ENCODE results near the gene PITX2. TPM values are rescaled to one million over a fixed set of nuclear protein-coding genes. Genes with fewer than 3 reads are reported as not detected.

The PITX2 gene
- polyA plus RNA-seq, 1 donor from 2014 or later = not detected

- no peak overlapping the region for H3K4me3 ChIP-seq (ENCODE audit: low read length)
- no peak overlapping the region for H3K9ac ChIP-seq (ENCODE audit: low read length)
- TF ChIP-seq EZH2 (IDR thresholded peaks at IDR 0.05; ENCODE audit: borderline replicate concordance, insufficient read depth, low read length, poor library complexity, severe bottlenecking) = no peak
- no peak for TF ChIP-seq MXI1 (conservative IDR thresholded peaks at IDR 0.05; ENCODE audit: poor library complexity, severe bottlenecking)
- TF ChIP-seq, protein P1, sequence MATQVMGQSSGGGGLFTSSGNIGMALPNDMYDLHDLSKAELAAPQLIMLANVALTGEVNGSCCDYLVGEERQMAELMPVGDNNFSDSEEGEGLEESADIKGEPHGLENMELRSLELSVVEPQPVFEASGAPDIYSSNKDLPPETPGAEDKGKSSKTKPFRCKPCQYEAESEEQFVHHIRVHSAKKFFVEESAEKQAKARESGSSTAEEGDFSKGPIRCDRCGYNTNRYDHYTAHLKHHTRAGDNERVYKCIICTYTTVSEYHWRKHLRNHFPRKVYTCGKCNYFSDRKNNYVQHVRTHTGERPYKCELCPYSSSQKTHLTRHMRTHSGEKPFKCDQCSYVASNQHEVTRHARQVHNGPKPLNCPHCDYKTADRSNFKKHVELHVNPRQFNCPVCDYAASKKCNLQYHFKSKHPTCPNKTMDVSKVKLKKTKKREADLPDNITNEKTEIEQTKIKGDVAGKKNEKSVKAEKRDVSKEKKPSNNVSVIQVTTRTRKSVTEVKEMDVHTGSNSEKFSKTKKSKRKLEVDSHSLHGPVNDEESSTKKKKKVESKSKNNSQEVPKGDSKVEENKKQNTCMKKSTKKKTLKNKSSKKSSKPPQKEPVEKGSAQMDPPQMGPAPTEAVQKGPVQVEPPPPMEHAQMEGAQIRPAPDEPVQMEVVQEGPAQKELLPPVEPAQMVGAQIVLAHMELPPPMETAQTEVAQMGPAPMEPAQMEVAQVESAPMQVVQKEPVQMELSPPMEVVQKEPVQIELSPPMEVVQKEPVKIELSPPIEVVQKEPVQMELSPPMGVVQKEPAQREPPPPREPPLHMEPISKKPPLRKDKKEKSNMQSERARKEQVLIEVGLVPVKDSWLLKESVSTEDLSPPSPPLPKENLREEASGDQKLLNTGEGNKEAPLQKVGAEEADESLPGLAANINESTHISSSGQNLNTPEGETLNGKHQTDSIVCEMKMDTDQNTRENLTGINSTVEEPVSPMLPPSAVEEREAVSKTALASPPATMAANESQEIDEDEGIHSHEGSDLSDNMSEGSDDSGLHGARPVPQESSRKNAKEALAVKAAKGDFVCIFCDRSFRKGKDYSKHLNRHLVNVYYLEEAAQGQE (IDR thresholded peaks at IDR 0.05; ENCODE audit: borderline replicate concordance) = no peak
- no peak for TF ChIP-seq TAF1 (IDR thresholded peaks at IDR 0.05; ENCODE audit: low read depth)
- TF ChIP-seq CTCF (IDR thresholded peaks at IDR 0.05; ENCODE audit: poor library complexity, severe bottlenecking) = no peak
- TF ChIP-seq RAD21 (conservative IDR thresholded peaks at IDR 0.05) = no peak
- TF ChIP-seq EP300 (conservative IDR thresholded peaks at IDR 0.05; ENCODE audit: poor library complexity, severe bottlenecking) = no peak
- TF ChIP-seq SMC3 (conservative IDR thresholded peaks at IDR 0.05; ENCODE audit: poor library complexity) = no peak
- no peak for TF ChIP-seq POLR2AphosphoS5 (IDR thresholded peaks at IDR 0.05)
- no peaks in the 10 kb centered on the region for H3K9me3 ChIP-seq (ENCODE audit: low read length)
- H3K9me2 ChIP-seq (ENCODE audit: insufficient read depth, low read length) = no peaks in the 10 kb centered on the region
- no peak overlapping the region for H3K27ac ChIP-seq (ENCODE audit: low read length)
- no peaks in the 10 kb centered on the region for H3F3A ChIP-seq (ENCODE audit: insufficient read depth, low read length, poor library complexity, severe bottlenecking)
- H3K27me3 ChIP-seq (ENCODE audit: insufficient read depth, low read depth, low read length) = peaks cover 87% of the 10 kb centered on the region
- no peak overlapping the region for H2AFZ ChIP-seq (ENCODE audit: low read depth, low read length)
- no peaks in the 10 kb centered on the region for H3K79me2 ChIP-seq (replicated peaks; ENCODE audit: insufficient read depth, low read length)
- H3K4me2 ChIP-seq (ENCODE audit: low read length) = no peak overlapping the region
- no peaks in the 10 kb centered on the region for H4K20me1 ChIP-seq (ENCODE audit: insufficient read depth)
- no peaks in the 10 kb centered on the region for H3K36me3 ChIP-seq (ENCODE audit: insufficient read depth, low read length)
Measured at GRCh38 chr4:110643096-110643495, 20.2 kb upstream of the PITX2 start.

GRCh38 chr4:110641218-110641617, 18.3 kb upstream of the PITX2 start:
- no peak overlapping the region for H2AFZ ChIP-seq (ENCODE audit: low read depth, low read length)
- no peak overlapping the region for H3K4me3 ChIP-seq (ENCODE audit: low read length)
- no peak overlapping the region for H3K4me2 ChIP-seq (ENCODE audit: low read length)
- H3K27me3 ChIP-seq (ENCODE audit: insufficient read depth, low read depth, low read length) = peaks cover 100% of the 10 kb centered on the region
- no peaks in the 10 kb centered on the region for H3K9me3 ChIP-seq (ENCODE audit: low read length)
- no peaks in the 10 kb centered on the region for H4K20me1 ChIP-seq (ENCODE audit: insufficient read depth)
- no peak overlapping the region for H3K27ac ChIP-seq (ENCODE audit: low read length)
- H3F3A ChIP-seq (ENCODE audit: insufficient read depth, low read length, poor library complexity, severe bottlenecking) = no peaks in the 10 kb centered on the region
- TF ChIP-seq, protein P1 (IDR thresholded peaks at IDR 0.05; ENCODE audit: borderline replicate concordance) = no peak
- TF ChIP-seq CTCF (IDR thresholded peaks at IDR 0.05; ENCODE audit: poor library complexity, severe bottlenecking) (no peak), EZH2 (IDR thresholded peaks at IDR 0.05; ENCODE audit: borderline replicate concordance, insufficient read depth, low read length, poor library complexity, severe bottlenecking) (no peak), TAF1 (IDR thresholded peaks at IDR 0.05; ENCODE audit: low read depth) (no peak), POLR2AphosphoS5 (IDR thresholded peaks at IDR 0.05) (no peak), EP300 (conservative IDR thresholded peaks at IDR 0.05; ENCODE audit: poor library complexity, severe bottlenecking) (no peak), RAD21 (conservative IDR thresholded peaks at IDR 0.05) (no peak), MXI1 (conservative IDR thresholded peaks at IDR 0.05; ENCODE audit: poor library complexity, severe bottlenecking) (no peak), SMC3 (conservative IDR thresholded peaks at IDR 0.05; ENCODE audit: poor library complexity) (no peak)
- no peaks in the 10 kb centered on the region for H3K36me3 ChIP-seq (ENCODE audit: insufficient read depth, low read length)
- no peak overlapping the region for H3K9ac ChIP-seq (ENCODE audit: low read length)
- H3K9me2 ChIP-seq (ENCODE audit: insufficient read depth, low read length) = no peaks in the 10 kb centered on the region
- H3K79me2 ChIP-seq (replicated peaks; ENCODE audit: insufficient read depth, low read length) = no peaks in the 10 kb centered on the region
